NCI-H69 (cell line): ENCODE measurements around the gene ICAM3.
A peak's percentile ranks its signal among the peaks of the same experiment; 100 is the strongest.
"Not testable (repeated sequence)": the region's sequence is repeated elsewhere in the genome, so short reads cannot be mapped to it uniquely, and the experiment has no call there.

ENCODE experiments used
- DNase-seq: peaks from one replicate; lab custom pipeline; 2025; lab: John Stamatoyannopoulos, UW

The ICAM3 gene

GRCh38 chr19:10344780-10345179, 5.4 kb upstream of the ICAM3 start:
- DNase-seq: no peak

- DNase-seq: no peak
Observed at GRCh38 chr19:10343495-10343894, 4.1 kb upstream of the ICAM3 start.

- no peak for DNase-seq
Observed at GRCh38 chr19:10339977-10340376, 553 bp upstream of the ICAM3 start.

- no peak for DNase-seq
Observed at GRCh38 chr19:10338940-10339339, 484 bp downstream of the ICAM3 start.

GRCh38 chr19:10336725-10337124, 2.7 kb downstream of the ICAM3 start:
- not testable (repeated sequence) for DNase-seq

- no peak for DNase-seq
Observed at GRCh38 chr19:10335352-10335985, 4.0 kb downstream of the ICAM3 start.

GRCh38 chr19:10334588-10335351, 4.7 kb downstream of the ICAM3 start:
- DNase-seq: peak; percentile 89

- DNase-seq: peak; percentile 74
Observed at GRCh38 chr19:10333758-10334587, 5.5 kb downstream of the ICAM3 start.

GRCh38 chr19:10332965-10333757, 6.3 kb downstream of the ICAM3 start, which contains the start of gene RAVER1:
RAVER1 (minus strand) TSS chr19:10333529; CDS start chr19:10333507, 22 bp downstream.
- DNase-seq: peak; percentile 99

GRCh38 chr19:10332158-10332964, 7.1 kb downstream of the ICAM3 start:
- DNase-seq: no peak

GRCh38 chr19:10329555-10329954, 9.9 kb downstream of the ICAM3 start:
- DNase-seq: no peak

GRCh38 chr19:10328558-10329429, 10.6 kb downstream of the ICAM3 start:
- DNase-seq: no peak

GRCh38 chr19:10327793-10328192, 11.6 kb downstream of the ICAM3 start:
- DNase-seq: no peak

- no peak for DNase-seq
Observed at GRCh38 chr19:10325732-10326131, 13.7 kb downstream of the ICAM3 start.

GRCh38 chr19:10321874-10322835, 17.3 kb downstream of the ICAM3 start:
- no peak for DNase-seq

- no peak for DNase-seq
Observed at GRCh38 chr19:10321417-10321797, 18.0 kb downstream of the ICAM3 start.

GRCh38 chr19:10320602-10321416, 18.6 kb downstream of the ICAM3 start:
- no peak for DNase-seq
